ENCODE data around the gene KCTD16. TPM values are rescaled to one million over a fixed set of nuclear protein-coding genes. Genes with fewer than 3 reads are reported as not detected.

The KCTD16 gene
- total RNA-seq, 4 donors from 2014 or later = 0.03 TPM; not detected in 3

GRCh38 chr5:144219869-144220268, 49.2 kb downstream of the KCTD16 start:
- TF ChIP-seq CTCF (IDR thresholded peaks at IDR 0.05) (no peak), POLR2AphosphoS5 (IDR thresholded peaks at IDR 0.05) (no peak), EP300 (IDR thresholded peaks at IDR 0.05) (no peak), POLR2A (IDR thresholded peaks at IDR 0.05) (no peak)
- Histone ChIP-seq H3K36me3 (no peaks in the 10 kb centered on the region), H3K27ac (no peak overlapping the region), H3K27me3 (no peaks in the 10 kb centered on the region), H3K9me3 (no peaks in the 10 kb centered on the region), H3K4me1 (no peaks in the 10 kb centered on the region), H3K4me3 (no peak overlapping the region)
- 64% methylated on average over 3 of the region's 3 CpGs for WGBS
- DNase-seq (ENCODE audit: low spot score in 2 of 2) = no peak

GRCh38 chr5:144227363-144227999, 56.8 kb downstream of the KCTD16 start:
- 82% methylated on average over 2 of the region's 2 CpGs for WGBS

GRCh38 chr5:144230806-144231205, 60.1 kb downstream of the KCTD16 start:
- Histone ChIP-seq H3K27me3 (no peaks in the 10 kb centered on the region), H3K4me3 (no peak overlapping the region), H3K36me3 (no peaks in the 10 kb centered on the region), H3K4me1 (no peaks in the 10 kb centered on the region), H3K9me3 (no peaks in the 10 kb centered on the region), H3K27ac (no peak overlapping the region)
- 85% methylated on average over 4 of the region's 4 CpGs for WGBS
- DNase-seq (ENCODE audit: low spot score in 2 of 2) = no peak
- no peak for TF ChIP-seq CTCF (IDR thresholded peaks at IDR 0.05)
- no peak for TF ChIP-seq EP300 (IDR thresholded peaks at IDR 0.05)
- TF ChIP-seq POLR2AphosphoS5 (IDR thresholded peaks at IDR 0.05) = no peak
- no peak for TF ChIP-seq POLR2A (IDR thresholded peaks at IDR 0.05)

More at GRCh38 chr5:144227363-144227999, 56.8 kb downstream of the KCTD16 start:
- no peak for TF ChIP-seq POLR2AphosphoS5 (IDR thresholded peaks at IDR 0.05)
- H3K9me3 ChIP-seq = no peaks in the 10 kb centered on the region
- no peaks in the 10 kb centered on the region for H3K27me3 ChIP-seq
- H3K36me3 ChIP-seq = no peaks in the 10 kb centered on the region
- DNase-seq (ENCODE audit: low spot score in 2 of 2) = no peak
- no peaks in the 10 kb centered on the region for H3K4me1 ChIP-seq
- H3K4me3 ChIP-seq = no peak overlapping the region
- no peak overlapping the region for H3K27ac ChIP-seq

GRCh38 chr5:144232285-144232684, 61.6 kb downstream of the KCTD16 start:
- Histone ChIP-seq H3K27me3 (no peaks in the 10 kb centered on the region), H3K4me3 (no peak overlapping the region), H3K4me1 (no peaks in the 10 kb centered on the region), H3K27ac (no peak overlapping the region), H3K36me3 (no peaks in the 10 kb centered on the region), H3K9me3 (no peaks in the 10 kb centered on the region)
- TF ChIP-seq EP300 (IDR thresholded peaks at IDR 0.05) = no peak
- TF ChIP-seq POLR2A (IDR thresholded peaks at IDR 0.05) = no peak
- TF ChIP-seq CTCF (IDR thresholded peaks at IDR 0.05) = no peak
- no peak for TF ChIP-seq POLR2AphosphoS5 (IDR thresholded peaks at IDR 0.05)
- 89% methylated on average over 5 of the region's 5 CpGs for WGBS
- no peak for DNase-seq (ENCODE audit: low spot score in 2 of 2)

- Histone ChIP-seq H3K36me3 (no peaks in the 10 kb centered on the region), H3K9me3 (no peaks in the 10 kb centered on the region), H3K27ac (no peak overlapping the region), H3K4me1 (no peaks in the 10 kb centered on the region), H3K27me3 (no peaks in the 10 kb centered on the region), H3K4me3 (no peak overlapping the region)
- WGBS = 93% methylated on average over 2 of the region's 2 CpGs
- TF ChIP-seq POLR2AphosphoS5 (IDR thresholded peaks at IDR 0.05) (no peak), CTCF (IDR thresholded peaks at IDR 0.05) (no peak), EP300 (IDR thresholded peaks at IDR 0.05) (no peak), POLR2A (IDR thresholded peaks at IDR 0.05) (no peak)
- DNase-seq (ENCODE audit: low spot score in 2 of 2) = no peak
These were observed 65.8 kb downstream of the KCTD16 start for GRCh38 chr5:144236499-144236898.

GRCh38 chr5:144237851-144238250, 67.2 kb downstream of the KCTD16 start:
- H3K4me1 ChIP-seq = no peaks in the 10 kb centered on the region
- no peak for DNase-seq (ENCODE audit: low spot score in 2 of 2)
- H3K36me3 ChIP-seq = no peaks in the 10 kb centered on the region
- H3K4me3 ChIP-seq = no peak overlapping the region
- H3K9me3 ChIP-seq = no peaks in the 10 kb centered on the region
- no peaks in the 10 kb centered on the region for H3K27me3 ChIP-seq
- TF ChIP-seq CTCF (IDR thresholded peaks at IDR 0.05) = no peak
- no peak for TF ChIP-seq EP300 (IDR thresholded peaks at IDR 0.05)
- no peak for TF ChIP-seq POLR2A (IDR thresholded peaks at IDR 0.05)
- no peak for TF ChIP-seq POLR2AphosphoS5 (IDR thresholded peaks at IDR 0.05)
- 33% methylated on average over 2 of the region's 2 CpGs for WGBS
- H3K27ac ChIP-seq = no peak overlapping the region

Measured in suprapubic skin (tissue), 4 donors.